HCT116 (cell line): ENCODE results near the gene GBP6. TPM values are rescaled to one million over a fixed set of nuclear protein-coding genes. Genes with fewer than 3 reads are reported as not detected.

ENCODE experiments used
- ATAC-seq: fragments of 200-7000 bp; cut with Tn5 transposase; 2 replicates; pipeline ENCODE4 v1.9.1; 2020; ENCODE audit warnings: mild to moderate bottlenecking, moderate library complexity
- BruUV-seq: library from RNA; stranded (reverse); fragments of 400-500 nt; replicated peaks from 2 replicates; lab custom pipeline; 2021; lab: Mats Ljungman, UMichigan
- CTCF ChIA-PET: fragments of 300-600 bp; sonication (Branson Sonifier 250); formaldehyde crosslinking; loops from one replicate; lab custom pipeline; 2021; ENCODE audit warnings: antibody characterized with exemption; lab: Charles Lee
- POLR2A ChIA-PET: fragments of 300-600, 350-600 bp; sonication (Branson Sonifier 250); formaldehyde crosslinking; loops from one replicate; lab custom pipeline; 2021; ENCODE audit warnings: antibody characterized with exemption; lab: Charles Lee
- RAD21 ChIA-PET, 2 experiments: fragments of 300-600 bp; sonication (Branson Sonifier 250); formaldehyde crosslinking; loops; one replicate each; lab custom pipeline; 2023; ENCODE audit warnings: low total read pairs in 2 of 2; ENCODE audit not compliant: uncharacterized antibody in 2 of 2, unreplicated experiment in 2 of 2, low non-redundant PET in 1 of 2; lab: Charles Lee
- DNase-seq: peaks from one replicate; pipeline ENCODE4 v3.0.0-alpha.2; 2010; ENCODE audit warnings: low read depth, low spot score
- H2AFZ ChIP-seq: fragments of 200-600 bp; shearing (Covaris generic), sonication (generic); 2 replicates; pipeline ENCODE4 v1.6.1; 2017; ENCODE audit warnings: low read depth, mixed run types, mixed read lengths, antibody characterized with exemption, low read length; ENCODE audit not compliant: poor library complexity, severe bottlenecking
- H3K27ac ChIP-seq: 2 replicates; pipeline ENCODE4 v1.5.1; 2012; ENCODE audit warnings: low read depth, low read length
- H3K27me3 ChIP-seq: fragments of 200-600 bp; sonication (generic); 2 replicates; pipeline ENCODE4 v1.6.1; 2016; ENCODE audit warnings: mixed run types, low read length, mixed read lengths; ENCODE audit not compliant: insufficient read depth
- H3K36me3 ChIP-seq, 2 experiments: fragments of 200-500 bp in 1 of 2; fragments of 200-600 bp in 1 of 2; sonication (Bioruptor generic) in 1 of 2; sonication (generic) in 1 of 2; 2 replicates each; pipeline versions ENCODE4 v1.5.1 to v1.6.1; 2014 to 2016; ENCODE audit warnings: low read length in 2 of 2, inconsistent platforms in 1 of 2, mixed read lengths in 1 of 2, mixed run types in 1 of 2; ENCODE audit not compliant: insufficient read depth in 2 of 2, control insufficient read depth in 1 of 2
- H3K4me1 ChIP-seq, 2 experiments: fragments of 200-600 bp in 1 of 2; sonication (generic) in 1 of 2; 2 replicates each; pipeline versions ENCODE4 v1.5.1 to v1.6.1; 2012 to 2017; ENCODE audit warnings: low read length in 2 of 2, inconsistent platforms in 1 of 2, mild to moderate bottlenecking in 1 of 2, mixed read lengths in 1 of 2, mixed run types in 1 of 2, moderate library complexity in 1 of 2; ENCODE audit not compliant: insufficient read depth in 2 of 2, control insufficient read depth in 1 of 2
- H3K4me2 ChIP-seq: fragments of 200-600 bp; sonication (generic); 2 replicates; pipeline ENCODE4 v1.6.1; 2017; ENCODE audit warnings: mixed run types, low read length, mixed read lengths
- H3K4me3 ChIP-seq, 2 experiments: fragments of 200-600 bp in 1 of 2; sonication (generic) in 1 of 2; replicated peaks in 1 of 2; 2 replicates each; pipeline ENCODE4 v1.5.1; 2011 to 2016; ENCODE audit warnings: low read length in 2 of 2, control low read depth in 1 of 2, low read depth in 1 of 2, mild to moderate bottlenecking in 1 of 2, mixed read lengths in 1 of 2, mixed run types in 1 of 2
- H3K79me2 ChIP-seq: fragments of 200-600 bp; sonication (generic); 2 replicates; pipeline ENCODE4 v1.6.1; 2017; ENCODE audit warnings: mild to moderate bottlenecking, mixed run types, low read length, moderate library complexity, mixed read lengths; ENCODE audit not compliant: insufficient read depth
- H3K9ac ChIP-seq: fragments of 200-600 bp; sonication (generic); 2 replicates; pipeline ENCODE4 v1.6.1; 2016; ENCODE audit warnings: low read length, mixed read lengths
- H3K9me2 ChIP-seq: fragments of 200-600 bp; sonication (generic), shearing (Covaris generic); 2 replicates; pipeline ENCODE4 v1.6.1; 2017; ENCODE audit warnings: mixed run types, mild to moderate bottlenecking, moderate library complexity; ENCODE audit not compliant: insufficient read depth
- H3K9me3 ChIP-seq, 2 experiments: fragments of 200-500 bp in 1 of 2; fragments of 200-600 bp in 1 of 2; sonication (Bioruptor generic) in 1 of 2; sonication (generic) in 1 of 2; 2 replicates each; pipeline ENCODE4 v1.6.1; 2014 to 2017; ENCODE audit warnings: low read length in 2 of 2, mixed read lengths in 2 of 2, inconsistent platforms in 1 of 2, low read depth in 1 of 2, mild to moderate bottlenecking in 1 of 2, mixed run types in 1 of 2, moderate library complexity in 1 of 2; ENCODE audit not compliant: control insufficient read depth in 1 of 2, insufficient read depth in 1 of 2
- H4K20me1 ChIP-seq: fragments of 200-600 bp; sonication (generic), shearing (Covaris generic); 2 replicates; pipeline ENCODE4 v1.6.1; 2017; ENCODE audit warnings: mixed run types, mild to moderate bottlenecking, moderate library complexity; ENCODE audit not compliant: insufficient read depth
- ATF3 ChIP-seq: IDR thresholded peaks from 2 replicates; pipeline ENCODE4 v1.6.1; 2012
- CBX3 ChIP-seq: IDR thresholded peaks from 2 replicates; pipeline ENCODE4 v1.6.1; 2012; ENCODE audit warnings: low read depth
- EZH2 ChIP-seq: fragments of 200-600 bp; sonication (generic); IDR thresholded peaks from 2 replicates; pipeline ENCODE4 v1.6.1; 2017; ENCODE audit warnings: antibody characterized with exemption, mixed run types
- EZH2phosphoT487 ChIP-seq: fragments of 200-600 bp; IDR thresholded peaks from 2 replicates; pipeline ENCODE4 v1.6.1; 2018; ENCODE audit warnings: antibody characterized with exemption, borderline replicate concordance
- FOSL1 ChIP-seq: IDR thresholded peaks from 2 replicates; pipeline ENCODE4 v1.6.1; 2012; ENCODE audit warnings: low read depth
- POLR2A ChIP-seq: IDR thresholded peaks from 2 replicates; pipeline ENCODE4 v1.7.0; 2011; ENCODE audit warnings: borderline replicate concordance; ENCODE audit not compliant: insufficient read depth, insufficient read length; ENCODE audit errors: extremely low read depth
- RAD21 ChIP-seq: IDR thresholded peaks from 2 replicates; pipeline ENCODE4 v1.6.1; 2012; ENCODE audit warnings: low read depth, mild to moderate bottlenecking
- REST ChIP-seq: IDR thresholded peaks from 2 replicates; pipeline ENCODE4 v1.6.1; 2012; ENCODE audit warnings: low read depth
- SP1 ChIP-seq: IDR thresholded peaks from 2 replicates; pipeline ENCODE4 v1.6.1; 2012; ENCODE audit warnings: low read depth
- YY1 ChIP-seq: IDR thresholded peaks from 2 replicates; pipeline ENCODE4 v1.6.1; 2011; ENCODE audit warnings: low read length, low read depth, moderate library complexity, mild to moderate bottlenecking; ENCODE audit not compliant: insufficient replicate concordance; ENCODE audit errors: extremely low read depth
- ZFX ChIP-seq: fragments of 450-650 bp; IDR thresholded peaks from 2 replicates; pipeline ENCODE4 v1.6.1; 2017
- intact Hi-C: fragments of 100-400 bp; cut with micrococcal nuclease; formaldehyde crosslinking; loops from 2 replicates; pipeline ENCODE4 v1.10.0; 2022
- total RNA-seq: library from RNA; stranded (reverse); gene quantifications from one replicate; pipeline ENCODE4 v1.2.1, GENCODE V29; 2021; ENCODE audit not compliant: unreplicated experiment

The GBP6 gene
- total RNA-seq, 1 experiment from 2014 or later: not detected

- TF ChIP-seq REST: no peak
Measured at GRCh38 chr1:89354205-89354604, 9.7 kb upstream of the GBP6 start (continued).

GRCh38 chr1:89355056-89355455 lies 8.8 kb upstream of the GBP6 start:
- H3K9me3 ChIP-seq: no peaks in the 10 kb centered on the region
- H4K20me1 ChIP-seq: no peaks in the 10 kb centered on the region
- no peak for DNase-seq
- no peaks in the 10 kb centered on the region for H3K4me1 ChIP-seq
- H3K36me3 ChIP-seq: no peaks in the 10 kb centered on the region
- intact Hi-C loops: no loop called here
- RAD21 ChIA-PET: no interaction called here
- BruUV-seq: no TSS peak
- no peak overlapping the region for H2AFZ ChIP-seq
- CTCF ChIA-PET: no interaction called here
- H3K27me3 ChIP-seq: no peaks in the 10 kb centered on the region
- H3K9me2 ChIP-seq: no peaks in the 10 kb centered on the region
- H3K79me2 ChIP-seq: no peaks in the 10 kb centered on the region
- no peak overlapping the region for H3K9ac ChIP-seq
- TF ChIP-seq ZFX (no peak), CBX3 (no peak), FOSL1 (no peak), SP1 (no peak), RAD21 (no peak), ATF3 (no peak), REST (no peak), EZH2phosphoT487 (no peak), POLR2A (no peak), YY1 (no peak), EZH2 (no peak)
- no peak overlapping the region for H3K4me2 ChIP-seq
- no peak overlapping the region for H3K4me3 ChIP-seq
- ATAC-seq: no peak
- POLR2A ChIA-PET: no interaction called here
- no peak overlapping the region for H3K27ac ChIP-seq
